Heart right ventricle (tissue), 16 donors: Measurements from ENCODE around the gene RSBN1L. TPM values are rescaled to one million over a fixed set of nuclear protein-coding genes. Genes with fewer than 3 reads are reported as not detected.

Experiments used
- ATAC-seq, 8 donors: fragments of 200-7000 bp; cut with Tn5 transposase; one replicate each; pipeline ENCODE4 v1.9.1; 2020; ENCODE audit warnings: mild to moderate bottlenecking in 8 of 8, moderate library complexity in 8 of 8, moderate number of reproducible peaks in 1 of 8
- DNase-seq, 2 donors: peaks; one replicate each; pipeline ENCODE4 v3.0.0-alpha.2; 2020
- H3K27ac ChIP-seq, 10 donors: fragments of 200-600 bp; sonication (generic) in 2 of 10; one replicate each; pipeline versions ENCODE4 v1.5.0 to v1.8.0; 2020 to 2022; ENCODE audit warnings: mild to moderate bottlenecking in 3 of 10
- H3K27me3 ChIP-seq, 7 donors: fragments of 200-600 bp; one replicate each; pipeline ENCODE4 v1.8.0; 2021 to 2022; ENCODE audit warnings: mild to moderate bottlenecking in 2 of 7
- H3K36me3 ChIP-seq, 9 donors: fragments of 200-600 bp; sonication (generic) in 1 of 9; one replicate each; pipeline versions ENCODE4 v1.5.0 to v1.8.0; 2020 to 2022; ENCODE audit warnings: mild to moderate bottlenecking in 2 of 9
- H3K4me1 ChIP-seq, 9 donors: fragments of 200-600 bp; sonication (generic) in 1 of 9; one replicate each; pipeline versions ENCODE4 v1.5.0 to v1.8.0; 2020 to 2022; ENCODE audit warnings: mild to moderate bottlenecking in 4 of 9
- H3K4me3 ChIP-seq, 10 donors: fragments of 200-600 bp; sonication (generic) in 2 of 10; one replicate each; pipeline versions ENCODE4 v1.5.0 to v1.8.0; 2020 to 2022; ENCODE audit warnings: mild to moderate bottlenecking in 7 of 10, moderate library complexity in 2 of 10
- H3K9me3 ChIP-seq, 11 donors: fragments of 200-600 bp in 10 of 11; sonication (generic) in 2 of 11; one replicate each; pipeline versions ENCODE4 v1.5.0 to v1.8.0; 2013 to 2022; ENCODE audit warnings: mild to moderate bottlenecking in 2 of 11, control low read depth in 1 of 11, moderate library complexity in 1 of 11
- CTCF ChIP-seq, 9 donors: fragments of 200-600 bp; sonication (generic) in 2 of 9; IDR thresholded peaks; one replicate each; pipeline versions ENCODE4 v1.5.0 to v1.8.0; 2021 to 2022; ENCODE audit warnings: antibody characterized with exemption in 9 of 9, mild to moderate bottlenecking in 5 of 9, moderate library complexity in 1 of 9
- WGBS, 2 donors: extraction: QIAGEN DNeasy Blood & Tissue Kit; methylation state at CpG; one replicate each; pipeline ENCODE4 v1.1.7; 2013; ENCODE audit warnings: inconsistent platforms in 1 of 2; 5-methylcytosine and 5-hydroxymethylcytosine counted together
- intact Hi-C, 10 donors: fragments of 100-400 bp; cut with DNase I; formaldehyde crosslinking; loops; one replicate each; pipeline versions ENCODE4 v1.11.1 to v1.14.2; 2022
- polyA plus RNA-seq, 2 donors: library from polyadenylated mRNA; stranded (reverse); fragments of 200-250 nt; gene quantifications; one replicate each; pipeline ENCODE4 v1.2.3, GENCODE V29; 2013
- total RNA-seq, 10 donors: library from RNA; stranded (reverse); fragmentation: NEBNext Ultra II Directional in 3 of 10; extraction: Animal tissue kit (Norgen Biotek cat#: 25700) in 3 of 10; gene quantifications; one replicate each; pipeline versions ENCODE4 v1.2.1 to v1.2.4, GENCODE V29; 2021 to 2023
- donor health status: Arrhythmogenic right ventricular cardiomyopathy.
- donor health status: ischemic (EF 13 %, LVEDD 7.1; RV severe dilation, severe dysfunction).
- donor health status: healthy with polysubstance abuse.
- donor health status: DM: no; HTN: yes; CAD: no.
- donor health status: DM: no; HTN: no; CAD: no.
- donor health status: ischemic (EF 25% LVEDD 6.9; RV normal size, moderate dysfunction).
- donor health status: ischemic (EF 25% LVEDD 5.7; RV mildly dilated, moderate dysfunction).
- donor health status: healthy.
- donor health status: DM: yes; HTN: yes; CAD: no.
- donor health status: Ischemic cardiomyopathy.
- donor health status: ischemic (EF 35%, LVEDD 5.7; RV mildly dilated, moderate dysfunction).
- donor health status: nonischemic (EF 11% LVEDD 7.7; RV severe dilation, severe dysfunction).
- donor health status: DM: yes; HTN: yes; CAD: no.
- donor health status: PGD.
- donor health status: ischemic (EF 29% LVEDD 5.4; RV normal size, mild dysfunction).
- donor health status: nonischemic (EF 23%, LVEDD 6.1; RV moderate dilation, normal function).

RSBN1L gene
- total and polyA plus RNA-seq, 12 donors = 3.3 to 11.8 (median 9.6) TPM

- H3K36me3 ChIP-seq = peaks cover 0 to 94% (median 34%) of the 10 kb centered on the region in 9 donors
- H3K9me3 ChIP-seq = peaks cover 0 to 11% (median 0%) of the 10 kb centered on the region in 11 donors
- H3K4me1 ChIP-seq = no peaks in the 10 kb centered on the region
- no peak overlapping the region for H3K4me3 ChIP-seq
- ATAC-seq = no peak
- DNase-seq = no peak
- intact Hi-C loops = no loop called here
- no peak overlapping the region for H3K27ac ChIP-seq
- no peak for TF ChIP-seq CTCF (IDR thresholded peaks at IDR 0.05)
- no peaks in the 10 kb centered on the region for H3K27me3 ChIP-seq
These were observed 75.6 kb downstream of the RSBN1L start for GRCh38 chr7:77771901-77772300.

- no peak for TF ChIP-seq CTCF (IDR thresholded peaks at IDR 0.05)
- H3K9me3 ChIP-seq = peaks cover 0 to 15% (median 0%) of the 10 kb centered on the region in 11 donors
- ATAC-seq = no peak
- no peak overlapping the region for H3K27ac ChIP-seq
- WGBS, 2 donors = 91 to 98% methylated on average over 2 of the region's 2 CpGs
- peaks cover 0 to 3% (median 0%) of the 10 kb centered on the region in 9 donors for H3K4me1 ChIP-seq
- no peak overlapping the region for H3K4me3 ChIP-seq
- H3K36me3 ChIP-seq = peaks cover 0 to 91% (median 37%) of the 10 kb centered on the region in 9 donors
- H3K27me3 ChIP-seq = no peaks in the 10 kb centered on the region
- DNase-seq = no peak
- intact Hi-C loops = no loop called here
These were observed 82.3 kb downstream of the RSBN1L start for GRCh38 chr7:77778535-77778934.

- Histone ChIP-seq H3K27me3 (no peaks in the 10 kb centered on the region), H3K36me3 (peaks cover 0 to 68% (median 14%) of the 10 kb centered on the region in 9 donors), H3K27ac (no peak overlapping the region), H3K4me3 (no peak overlapping the region), H3K9me3 (peaks cover 0 to 11% (median 0%) of the 10 kb centered on the region in 11 donors), H3K4me1 (peaks cover 0 to 7% (median 0%) of the 10 kb centered on the region in 9 donors)
- no peak for DNase-seq
- WGBS, 2 donors = 97 to 98% methylated on average over 4 of the region's 4 CpGs
- TF ChIP-seq CTCF (IDR thresholded peaks at IDR 0.05) = no peak
- no peak for ATAC-seq
- intact Hi-C loops = no loop called here
These were observed 86.1 kb downstream of the RSBN1L start for GRCh38 chr7:77782383-77782782.

- peaks cover 0 to 64% (median 14%) of the 10 kb centered on the region in 9 donors for H3K36me3 ChIP-seq
- no peaks in the 10 kb centered on the region for H3K27me3 ChIP-seq
- ATAC-seq (no peak), DNase-seq (no peak)
- no peak for TF ChIP-seq CTCF (IDR thresholded peaks at IDR 0.05)
- H3K4me3 ChIP-seq = no peak overlapping the region
- no peak overlapping the region for H3K27ac ChIP-seq
- 80 to 93% methylated on average over 1 of the region's 1 CpG for WGBS, 2 donors
- peaks cover 0 to 11% (median 0%) of the 10 kb centered on the region in 11 donors for H3K9me3 ChIP-seq
- intact Hi-C loops = no loop called here
- peaks cover 0 to 7% (median 0%) of the 10 kb centered on the region in 9 donors for H3K4me1 ChIP-seq
These were observed 86.9 kb downstream of the RSBN1L start for GRCh38 chr7:77783111-77783510.
